Activated naive CD4-positive, alpha-beta T cell treated with anti-CD3 and anti-CD28 coated beads, Interleukin-2, amount 50 U/mL, for 24 hours (primary cell): ENCODE data around the gene AIF1.
A peak's percentile ranks its signal among the peaks of the same experiment; 100 is the strongest.
"Not testable (repeated sequence)": the region's sequence is repeated elsewhere in the genome, so short reads cannot be mapped to it uniquely, and the experiment has no call there.

Source experiments
- H3K27ac Mint-ChIP-seq: one replicate; pipeline ENCODE4 v1.8.0; 2021; ENCODE audit warnings: mild to moderate bottlenecking, mixed read lengths
- H3K27me3 Mint-ChIP-seq: one replicate; pipeline ENCODE4 v1.8.0; 2021; ENCODE audit warnings: mixed read lengths
- H3K36me3 Mint-ChIP-seq: one replicate; pipeline ENCODE4 v1.8.0; 2021; ENCODE audit warnings: mixed read lengths
- H3K4me1 Mint-ChIP-seq: one replicate; pipeline ENCODE4 v1.8.0; 2021; ENCODE audit warnings: mixed read lengths
- H3K4me3 Mint-ChIP-seq: one replicate; pipeline ENCODE4 v1.8.0; 2021; ENCODE audit warnings: mild to moderate bottlenecking, mixed read lengths
- H3K9me3 Mint-ChIP-seq: one replicate; pipeline ENCODE4 v1.8.0; 2021; ENCODE audit warnings: mixed read lengths

The AIF1 gene

DNA sequence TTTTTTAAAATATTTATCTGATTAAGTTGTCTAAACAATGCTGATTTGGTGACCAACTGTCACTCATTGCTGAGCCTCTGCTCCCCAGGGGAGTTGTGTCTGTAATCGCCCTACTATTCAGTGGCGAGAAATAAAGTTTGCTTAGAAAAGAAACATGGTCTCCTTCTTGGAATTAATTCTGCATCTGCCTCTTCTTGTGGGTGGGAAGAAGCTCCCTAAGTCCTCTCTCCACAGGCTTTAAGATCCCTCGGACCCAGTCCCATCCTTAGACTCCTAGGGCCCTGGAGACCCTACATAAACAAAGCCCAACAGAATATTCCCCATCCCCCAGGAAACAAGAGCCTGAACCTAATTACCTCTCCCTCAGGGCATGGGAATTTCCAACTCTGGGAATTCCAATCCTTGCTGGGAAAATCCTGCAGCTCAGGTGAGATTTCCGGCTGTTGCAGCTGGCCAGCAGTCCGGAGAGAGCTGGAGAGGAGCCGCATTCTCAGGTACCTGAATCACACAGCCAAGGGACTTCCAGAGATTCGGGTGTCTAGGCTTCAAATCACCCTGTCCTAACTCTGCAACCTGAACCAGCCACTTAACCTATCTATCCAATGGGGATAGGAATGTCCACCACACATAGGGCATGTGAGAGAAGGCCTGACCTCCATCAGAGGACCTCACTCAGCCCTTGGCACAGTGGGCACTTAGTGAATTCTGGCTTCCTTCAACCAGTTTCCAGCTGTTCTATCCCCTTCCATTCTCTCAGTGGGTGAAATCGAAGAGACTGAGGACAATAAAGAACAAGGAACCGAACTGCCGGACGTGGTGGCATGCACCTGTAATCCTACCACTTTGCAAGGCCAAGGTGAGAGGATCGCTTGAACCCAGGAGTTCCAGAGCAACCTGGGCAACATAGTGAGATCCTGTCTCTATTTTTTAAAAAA is 36.6 kb upstream of the AIF1 start:
- H3K27me3 Mint-ChIP-seq, result no peaks in the 10 kb centered on the region
- peak overlapping the region; percentile 83 for H3K27ac Mint-ChIP-seq
- no peaks in the 10 kb centered on the region for H3K9me3 Mint-ChIP-seq
- peaks cover 40% of the 10 kb centered on the region for H3K36me3 Mint-ChIP-seq
- peak overlapping the region; percentile 93 for H3K4me3 Mint-ChIP-seq
- H3K4me1 Mint-ChIP-seq, result peaks cover 78% of the 10 kb centered on the region

DNA sequence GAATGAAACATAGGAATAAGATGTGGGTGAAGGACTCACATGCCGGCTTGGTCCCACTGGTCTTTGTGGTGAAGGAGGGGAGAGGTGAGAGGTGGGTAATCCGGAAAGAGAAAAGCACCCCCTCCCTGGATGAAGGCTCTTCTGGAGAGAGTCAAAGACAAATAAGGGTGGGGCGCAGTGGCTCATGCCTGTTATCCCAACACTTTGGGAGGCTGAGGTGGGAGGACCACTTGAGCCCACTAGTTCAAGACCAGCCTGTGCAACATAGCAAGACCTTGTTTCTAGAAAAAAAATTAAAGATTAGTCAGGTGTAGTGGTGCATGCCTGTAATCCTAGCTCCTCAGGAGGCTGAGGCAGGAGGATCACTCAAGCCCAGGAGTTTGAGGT is 35.9 kb upstream of the AIF1 start:
- peak overlapping the region; percentile 93 for H3K4me3 Mint-ChIP-seq
- no peaks in the 10 kb centered on the region for H3K27me3 Mint-ChIP-seq
- peaks cover 37% of the 10 kb centered on the region for H3K36me3 Mint-ChIP-seq
- no peaks in the 10 kb centered on the region for H3K9me3 Mint-ChIP-seq
- H3K27ac Mint-ChIP-seq, result peak overlapping the region; percentile 83
- peaks cover 77% of the 10 kb centered on the region for H3K4me1 Mint-ChIP-seq

DNA sequence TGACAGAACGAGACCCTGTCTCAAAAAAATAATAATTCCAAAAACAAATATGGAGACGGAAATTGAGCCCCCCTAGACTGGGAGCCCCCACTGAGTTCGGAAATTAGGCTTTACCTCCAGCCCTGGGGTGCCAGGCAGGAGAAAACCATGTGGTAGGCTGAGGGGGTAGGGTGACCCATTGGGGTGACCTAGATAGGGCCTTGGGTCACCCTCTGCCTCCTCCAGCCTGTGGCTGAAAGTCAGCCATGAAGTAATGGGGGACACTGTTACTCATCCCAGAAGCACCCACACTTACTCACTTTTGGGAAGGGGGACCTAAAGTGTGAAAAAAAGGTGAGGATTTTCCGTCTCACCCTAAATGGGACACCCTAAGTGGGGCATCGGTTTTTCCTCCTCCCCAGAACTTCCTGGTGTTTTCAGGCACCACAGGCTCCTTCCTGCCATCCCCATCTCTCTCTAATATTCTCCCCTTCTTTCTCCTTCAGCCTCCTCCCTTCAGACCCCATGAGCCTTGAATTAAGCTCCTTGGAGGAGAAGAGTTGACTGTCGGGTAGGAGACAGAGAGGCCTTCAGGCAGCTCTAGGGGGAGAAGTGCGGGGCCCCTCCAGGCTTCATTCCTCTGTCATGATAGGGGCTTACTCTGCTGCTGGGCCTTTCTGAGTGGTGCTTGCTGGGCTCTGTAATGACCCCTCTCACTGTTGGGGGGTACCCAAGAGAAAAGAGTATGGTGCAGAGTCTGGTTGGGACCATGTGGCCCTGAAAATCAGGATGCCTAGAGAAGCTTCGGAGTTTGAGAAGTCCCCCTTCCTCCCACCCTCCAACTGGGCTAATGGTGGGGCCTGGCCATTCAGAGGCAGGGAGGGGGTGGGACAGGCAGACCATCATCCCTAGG is 35.2 kb upstream of the AIF1 start:
- Mint-ChIP-seq H3K36me3 (peaks cover 37% of the 10 kb centered on the region), H3K4me3 (peak overlapping the region; percentile 93), H3K27me3 (no peaks in the 10 kb centered on the region), H3K9me3 (no peaks in the 10 kb centered on the region), H3K4me1 (peaks cover 77% of the 10 kb centered on the region), H3K27ac (peak overlapping the region; percentile 97)

DNA sequence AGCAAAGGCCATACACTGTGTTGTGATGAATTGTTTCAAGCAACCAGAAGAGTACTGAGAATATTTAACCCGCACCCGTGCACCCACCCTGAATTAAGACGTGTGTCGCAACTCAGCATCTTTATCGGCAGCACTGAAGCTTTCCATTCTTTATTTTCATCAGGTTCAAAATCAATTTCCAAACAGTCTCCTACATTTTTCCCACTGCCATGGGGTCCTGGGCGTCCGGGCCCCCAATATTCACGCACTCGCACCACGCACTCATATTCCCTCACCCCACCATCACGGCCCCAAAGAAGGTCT is 34.6 kb upstream of the AIF1 start:
- H3K4me3 Mint-ChIP-seq, result peak overlapping the region; percentile 93
- peaks cover 36% of the 10 kb centered on the region for H3K36me3 Mint-ChIP-seq
- H3K4me1 Mint-ChIP-seq, result peaks cover 77% of the 10 kb centered on the region
- H3K27me3 Mint-ChIP-seq, result no peaks in the 10 kb centered on the region
- H3K27ac Mint-ChIP-seq, result peak overlapping the region; percentile 97
- no peaks in the 10 kb centered on the region for H3K9me3 Mint-ChIP-seq

DNA sequence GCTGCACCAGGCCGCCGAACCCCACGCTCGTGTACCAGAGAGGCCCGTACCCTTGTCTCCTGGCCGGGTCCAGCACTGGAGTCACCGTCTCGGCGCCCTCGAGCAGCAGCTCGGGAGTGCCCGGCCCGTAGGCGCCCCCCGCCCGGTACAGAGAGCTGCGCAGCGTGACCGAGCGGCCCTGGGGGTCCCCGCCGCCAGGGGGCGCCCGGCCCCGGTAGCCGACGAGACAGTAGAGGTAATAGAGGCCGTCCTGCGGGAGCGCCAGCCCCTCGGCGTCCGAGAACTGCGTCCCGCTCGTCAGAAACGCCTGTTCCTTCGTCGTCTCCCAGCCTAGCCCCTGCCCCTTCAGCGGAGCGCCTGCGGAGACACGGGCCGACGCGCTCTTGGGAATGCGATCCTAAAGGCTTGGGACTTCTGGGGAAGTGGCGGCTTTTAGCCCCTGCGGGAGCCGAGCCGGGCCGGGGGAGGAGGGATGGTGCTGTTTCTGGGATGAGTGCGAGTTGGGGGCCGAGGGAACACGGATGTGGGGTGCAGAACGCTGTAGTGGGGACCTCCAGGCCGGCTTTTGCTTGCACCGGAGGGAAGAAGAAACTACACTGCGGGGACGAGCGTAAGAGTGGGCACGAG is 34.1 kb upstream of the AIF1 start:
- Mint-ChIP-seq H3K9me3 (no peaks in the 10 kb centered on the region), H3K36me3 (peaks cover 31% of the 10 kb centered on the region), H3K4me1 (peaks cover 77% of the 10 kb centered on the region), H3K27ac (peak overlapping the region; percentile 97), H3K4me3 (peak overlapping the region; percentile 93), H3K27me3 (no peaks in the 10 kb centered on the region)

DNA sequence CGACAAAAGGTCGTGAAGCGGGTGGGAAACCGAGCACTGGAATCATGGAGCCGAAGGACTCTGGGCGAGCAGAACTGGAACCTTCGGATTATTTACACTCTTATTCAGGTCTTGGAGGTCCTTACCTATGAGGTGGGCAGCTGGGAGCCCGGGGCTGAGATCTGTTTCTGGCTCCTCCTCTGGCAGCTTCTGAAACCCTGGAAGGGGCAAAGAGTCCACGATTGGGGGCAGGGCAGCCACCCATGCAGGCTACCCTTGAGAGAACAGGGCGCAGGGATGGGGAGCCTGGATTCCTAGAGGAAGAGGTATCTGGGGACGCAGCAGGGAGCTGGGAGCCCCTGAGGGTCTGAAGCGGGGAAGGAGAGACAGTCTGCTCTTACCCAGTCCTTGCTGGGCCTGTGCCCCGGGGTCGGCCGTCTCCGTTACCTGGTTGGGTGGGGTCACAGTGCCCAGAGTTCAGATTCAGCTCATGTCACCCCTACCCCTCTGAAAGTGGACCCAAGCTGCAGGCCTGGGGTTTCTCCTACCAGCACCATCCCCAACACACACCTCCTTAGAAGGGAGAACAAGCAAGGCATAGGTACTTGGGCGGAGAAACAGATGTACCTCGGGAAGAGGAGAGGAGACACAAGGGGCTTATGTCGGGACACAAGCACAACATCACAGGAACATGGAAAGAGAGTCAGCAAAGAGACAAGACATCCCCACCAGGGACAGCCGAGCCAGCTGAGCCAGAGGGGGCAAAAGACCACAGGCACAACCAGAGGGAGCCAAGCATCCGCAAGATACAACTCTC is 33.4 kb upstream of the AIF1 start:
- Mint-ChIP-seq H3K27me3 (no peaks in the 10 kb centered on the region), H3K4me1 (peaks cover 77% of the 10 kb centered on the region), H3K9me3 (no peaks in the 10 kb centered on the region), H3K27ac (peak overlapping the region; percentile 95), H3K36me3 (peaks cover 24% of the 10 kb centered on the region), H3K4me3 (peak overlapping the region; percentile 93)

DNA sequence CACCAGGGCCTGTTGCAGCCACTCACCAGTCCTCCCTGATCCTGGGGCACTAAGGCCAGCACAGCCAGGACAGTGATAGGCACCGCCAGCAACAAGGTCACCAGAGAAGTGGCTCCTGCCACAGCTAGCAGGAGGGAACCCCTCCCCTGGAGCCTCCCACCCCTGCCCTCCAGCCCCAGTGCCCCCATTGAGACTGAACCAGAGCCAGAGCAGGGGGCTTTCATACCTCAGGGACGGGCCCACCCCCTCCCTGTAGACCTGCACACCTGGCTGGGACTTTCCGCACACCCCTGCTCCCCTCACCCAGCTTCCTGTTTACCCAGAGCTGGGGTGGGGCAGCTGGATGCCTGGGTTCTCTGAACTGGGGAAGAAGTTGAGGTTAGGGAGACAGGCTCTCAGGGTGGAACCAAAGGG is 32.8 kb upstream of the AIF1 start, which contains the start of gene LTB:
Gene LTB, minus strand, starts transcription at position 195 of the 414 bp plus-strand sequence. Its CDS starts 7 bp downstream, at position 188.
- peaks cover 22% of the 10 kb centered on the region for H3K36me3 Mint-ChIP-seq
- H3K27me3 Mint-ChIP-seq, result no peaks in the 10 kb centered on the region
- peaks cover 77% of the 10 kb centered on the region for H3K4me1 Mint-ChIP-seq
- peak within 1 kb of the TSS; percentile 93 for H3K4me3 Mint-ChIP-seq
- H3K27ac Mint-ChIP-seq, result peak within 1 kb of the TSS; percentile 95
- no peaks in the 10 kb centered on the region for H3K9me3 Mint-ChIP-seq

DNA sequence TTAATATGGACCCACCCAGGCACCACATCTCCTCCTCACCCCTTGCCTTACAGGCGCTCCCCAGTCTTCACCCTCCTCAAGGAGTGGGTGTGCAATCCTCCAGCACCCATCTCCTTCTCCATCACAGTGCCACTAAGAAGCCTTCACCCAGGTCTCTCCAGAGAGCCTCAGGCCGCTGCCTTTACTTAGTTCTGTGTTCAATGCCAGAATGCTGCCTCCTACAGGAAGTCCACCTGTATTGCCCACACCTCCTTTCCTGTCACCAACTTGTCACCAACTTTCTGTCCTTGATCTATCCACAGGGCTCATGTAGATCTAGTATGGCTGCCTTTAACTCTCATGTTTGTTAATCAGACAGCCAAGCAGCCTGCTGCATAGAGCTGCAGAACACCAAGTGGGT is 29.5 kb upstream of the AIF1 start:
- Mint-ChIP-seq H3K27me3 (no peaks in the 10 kb centered on the region), H3K36me3 (peaks cover 12% of the 10 kb centered on the region), H3K4me1 (peaks cover 72% of the 10 kb centered on the region), H3K9me3 (no peaks in the 10 kb centered on the region), H3K27ac (peak overlapping the region; percentile 97), H3K4me3 (peak overlapping the region; percentile 69)

DNA sequence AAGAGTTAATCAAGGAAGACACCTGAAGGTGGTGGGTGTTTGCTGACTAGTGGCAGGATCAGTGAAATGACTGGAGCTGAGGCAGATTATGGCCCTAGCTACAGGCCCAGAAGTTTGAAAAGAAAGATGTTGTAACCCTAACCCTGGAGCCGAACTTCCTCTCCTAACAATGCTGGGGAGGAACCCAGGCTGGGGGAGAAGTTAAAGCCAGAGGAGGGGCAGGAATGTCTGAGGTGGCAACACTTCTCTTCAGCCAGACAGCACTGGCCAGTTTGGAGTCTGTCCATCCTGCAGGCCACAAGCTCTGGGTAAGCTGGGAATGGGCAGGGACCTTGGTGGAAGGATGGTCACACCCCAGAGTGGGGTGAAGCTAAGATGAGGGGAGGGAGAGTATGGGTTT is 29.0 kb upstream of the AIF1 start, which contains the start of gene LST1:
Gene LST1, plus strand, starts transcription at position 270 of the 400 bp plus-strand sequence. CDS start 1,023 bp downstream, outside the sequence.
- no peaks in the 10 kb centered on the region for H3K9me3 Mint-ChIP-seq
- H3K4me3 Mint-ChIP-seq, result peak within 1 kb of the TSS; percentile 82
- H3K4me1 Mint-ChIP-seq, result peaks cover 74% of the 10 kb centered on the region
- H3K27me3 Mint-ChIP-seq, result no peaks in the 10 kb centered on the region
- H3K36me3 Mint-ChIP-seq, result peaks cover 10% of the 10 kb centered on the region
- peak within 1 kb of the TSS; percentile 97 for H3K27ac Mint-ChIP-seq

DNA sequence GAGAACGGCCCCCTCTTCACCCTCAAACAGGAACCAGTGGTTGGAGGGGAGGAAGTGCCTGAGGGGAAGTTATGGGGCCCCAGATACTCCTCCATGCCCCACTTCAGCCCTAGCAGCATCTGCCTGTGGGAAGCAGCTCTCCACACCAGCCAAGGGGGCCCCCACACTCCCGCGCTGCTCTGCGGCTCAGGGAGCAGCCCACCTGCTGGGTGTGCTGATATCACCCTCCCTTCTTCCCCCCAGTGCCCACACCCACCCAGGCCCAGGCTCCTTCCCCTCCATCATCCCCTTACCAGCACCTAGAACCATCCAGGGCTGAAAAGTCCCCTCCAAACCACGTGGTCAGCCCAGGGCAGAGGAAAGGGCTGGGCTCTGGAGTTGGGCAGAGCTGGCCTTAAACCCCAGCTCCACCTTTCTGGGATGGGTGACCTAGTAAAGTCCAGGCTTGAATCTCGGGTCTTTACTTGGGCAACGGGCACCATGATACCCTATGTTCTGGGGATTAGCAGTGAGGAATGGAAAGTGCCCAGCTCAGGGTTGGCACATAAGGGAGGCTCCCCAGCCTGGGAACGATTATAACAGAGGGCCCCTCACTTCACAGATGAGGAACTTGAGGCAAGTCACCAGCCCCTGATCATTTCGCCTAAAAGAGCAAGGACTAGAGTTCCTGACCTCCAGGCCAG is 28.3 kb upstream of the AIF1 start:
- Mint-ChIP-seq H3K27me3 (no peaks in the 10 kb centered on the region), H3K27ac (peak overlapping the region; percentile 97), H3K36me3 (peaks cover 6% of the 10 kb centered on the region), H3K4me3 (peak overlapping the region; percentile 82), H3K9me3 (no peaks in the 10 kb centered on the region), H3K4me1 (peaks cover 73% of the 10 kb centered on the region)

DNA sequence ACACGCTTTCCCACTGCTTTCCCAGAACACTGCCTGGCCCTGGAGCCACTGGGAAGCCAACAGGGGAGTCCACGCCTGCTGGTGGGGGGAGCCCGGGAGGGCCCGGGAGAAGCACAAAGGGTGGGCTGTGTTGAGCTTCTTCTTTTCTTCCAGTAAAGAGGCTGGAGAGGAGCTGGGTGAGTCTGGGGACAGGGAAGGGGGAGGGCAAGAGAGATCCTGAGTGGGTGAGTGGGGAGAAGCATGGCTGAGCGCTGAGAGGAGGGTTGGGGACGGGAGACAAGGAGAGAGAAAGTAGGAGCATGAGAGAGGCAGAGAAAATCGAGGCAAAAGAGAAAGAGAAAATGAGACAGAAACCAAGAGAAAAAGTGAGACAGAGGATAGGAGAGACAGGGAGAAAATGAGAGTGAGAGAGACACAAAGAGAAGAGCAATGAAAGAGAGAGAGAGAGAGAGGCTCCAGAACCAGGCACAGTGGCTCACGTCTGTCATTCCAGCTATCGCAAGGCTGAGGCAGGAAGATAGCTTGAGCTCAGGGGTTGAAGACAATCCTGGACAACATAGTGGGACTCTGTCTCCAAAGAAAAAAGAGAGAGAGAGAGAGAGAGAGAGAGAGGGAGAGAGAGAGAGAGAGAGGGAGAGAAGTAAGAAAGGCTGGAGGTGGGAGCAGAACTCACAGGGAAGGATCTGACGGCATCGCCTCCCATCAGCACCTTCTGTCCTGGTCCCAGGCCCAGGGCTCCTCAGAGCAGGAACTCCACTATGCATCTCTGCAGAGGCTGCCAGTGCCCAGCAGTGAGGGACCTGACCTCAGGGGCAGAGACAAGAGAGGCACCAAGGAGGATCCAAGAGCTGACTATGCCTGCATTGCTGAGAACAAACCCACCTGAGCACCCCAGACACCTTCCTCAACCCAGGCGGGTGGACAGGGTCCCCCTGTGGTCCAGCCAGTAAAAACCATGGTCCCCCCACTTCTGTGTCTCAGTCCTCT is 26.9 kb upstream of the AIF1 start:
- peak overlapping the region; percentile 82 for H3K4me3 Mint-ChIP-seq
- H3K9me3 Mint-ChIP-seq, result no peaks in the 10 kb centered on the region
- H3K27ac Mint-ChIP-seq, result peak overlapping the region; percentile 96
- H3K27me3 Mint-ChIP-seq, result no peaks in the 10 kb centered on the region
- H3K36me3 Mint-ChIP-seq, result peaks cover 2% of the 10 kb centered on the region
- H3K4me1 Mint-ChIP-seq, result peaks cover 73% of the 10 kb centered on the region

DNA sequence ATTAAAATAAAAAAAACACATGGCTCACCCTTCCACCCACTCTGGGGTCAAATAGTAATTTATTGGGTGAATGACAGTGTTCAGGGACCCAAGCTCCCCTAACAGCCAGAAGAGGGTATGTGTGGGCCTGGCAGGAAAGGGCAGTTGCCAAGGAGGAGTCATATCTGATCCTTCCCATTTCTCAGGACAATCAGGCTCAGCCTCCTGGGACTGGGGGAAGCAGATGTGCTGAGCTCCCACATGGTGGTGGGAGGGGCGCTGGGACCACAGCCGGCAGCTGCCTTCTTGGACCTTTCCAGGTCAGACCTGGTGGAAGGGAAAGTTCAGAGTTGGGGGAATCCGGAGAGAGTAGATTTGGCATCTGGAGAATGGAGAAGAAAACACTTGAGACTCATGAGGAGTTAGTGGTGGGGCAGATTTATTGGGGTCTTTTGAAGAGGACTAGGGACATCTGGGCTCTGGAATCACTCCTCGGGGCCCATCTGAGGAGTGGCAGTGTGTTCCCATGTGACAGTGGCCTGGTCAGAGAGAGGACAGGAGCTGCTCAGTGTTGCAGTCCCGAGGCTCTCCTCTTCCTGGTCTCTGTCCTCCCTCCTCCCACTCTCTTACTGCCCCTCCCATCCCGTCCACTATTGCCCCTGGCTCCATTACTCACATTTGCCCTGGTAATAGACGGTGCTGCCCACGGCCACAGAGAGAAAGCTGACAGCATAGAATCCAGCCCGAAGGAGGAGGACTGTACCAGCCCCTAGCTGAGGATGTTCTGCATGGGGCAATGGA is 26.0 kb upstream of the AIF1 start:
- H3K27ac Mint-ChIP-seq, result peak overlapping the region; percentile 81
- no peaks in the 10 kb centered on the region for H3K9me3 Mint-ChIP-seq
- H3K4me1 Mint-ChIP-seq, result peaks cover 75% of the 10 kb centered on the region
- no peaks in the 10 kb centered on the region for H3K27me3 Mint-ChIP-seq
- peaks cover 2% of the 10 kb centered on the region for H3K36me3 Mint-ChIP-seq
- H3K4me3 Mint-ChIP-seq, result no peak overlapping the region

DNA sequence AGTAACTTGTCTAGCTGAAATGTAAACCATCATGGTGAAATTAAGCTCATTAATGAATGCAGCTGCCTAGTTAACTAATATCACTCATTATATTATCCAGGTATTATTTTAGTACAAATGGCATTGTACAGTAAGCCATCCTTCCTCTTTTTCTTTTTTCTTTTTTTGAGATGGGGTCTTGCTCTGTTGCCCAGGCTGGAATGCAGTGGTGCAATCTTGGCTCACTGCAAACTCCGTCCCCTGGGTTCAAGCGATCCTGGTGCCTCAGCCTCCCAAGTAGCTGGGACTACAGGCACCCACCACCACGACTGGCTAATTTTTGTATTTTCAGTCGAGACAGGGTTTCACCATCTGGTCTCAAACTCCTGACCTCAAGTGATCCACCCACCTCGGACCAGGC is 24.3 kb upstream of the AIF1 start:
- H3K9me3 Mint-ChIP-seq, H3K27ac Mint-ChIP-seq, H3K27me3 Mint-ChIP-seq, H3K36me3 Mint-ChIP-seq, H3K4me3 Mint-ChIP-seq: not testable (repeated sequence)
- peaks cover 63% of the 10 kb centered on the region for H3K4me1 Mint-ChIP-seq
